Inflammatory macrophage treated with lipopolysaccharide for 1 hour (primary cell): ENCODE measurements around the gene TMEM175.
"Not testable (repeated sequence)": the region's sequence is repeated elsewhere in the genome, so short reads cannot be mapped to it uniquely, and the experiment has no call there.

Experiments used
- DNase-seq, 2 donors: peaks; one replicate each; pipeline ENCODE4 v3.0.0-alpha.2; 2020 to 2022

Gene TMEM175

DNA sequence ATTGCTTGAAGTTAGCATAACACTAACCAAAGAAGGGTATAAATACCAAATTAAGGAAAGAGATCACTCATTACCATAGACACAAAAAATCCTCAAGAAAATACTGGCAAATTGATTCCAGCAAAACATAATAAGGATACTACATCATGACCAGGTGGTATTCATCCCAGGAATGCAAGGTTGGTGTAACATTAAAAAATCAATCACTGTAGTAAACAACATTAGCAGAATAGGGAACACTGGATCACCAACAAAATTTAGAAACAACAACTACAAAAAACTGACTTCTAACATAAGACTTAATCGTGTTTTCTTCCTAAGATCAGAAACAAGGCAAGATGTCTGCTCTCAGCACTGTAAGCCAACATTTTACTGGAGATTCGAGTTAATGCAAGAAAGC lies 14.3 kb upstream of the TMEM175 start:
- DNase-seq: no peak

DNA sequence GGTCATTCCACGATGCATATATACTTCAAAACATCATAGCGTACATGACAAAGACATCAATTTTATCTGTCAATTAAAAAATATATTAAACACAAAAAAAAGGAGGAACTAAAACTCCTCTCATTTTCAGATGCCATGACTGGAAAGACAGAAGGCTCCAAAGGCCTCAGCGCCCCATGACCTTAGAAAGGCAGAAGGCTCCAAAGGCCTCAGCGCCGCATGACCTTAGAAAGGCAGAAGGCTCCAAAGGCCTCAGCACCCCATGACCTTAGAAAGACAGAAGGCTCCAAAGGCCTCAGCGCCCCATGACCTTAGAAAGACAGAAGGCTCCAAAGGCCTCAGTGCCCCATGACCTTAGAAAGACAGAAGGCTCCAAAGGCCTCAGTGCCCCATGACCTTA lies 13.7 kb upstream of the TMEM175 start:
- DNase-seq: not testable (repeated sequence)

DNA sequence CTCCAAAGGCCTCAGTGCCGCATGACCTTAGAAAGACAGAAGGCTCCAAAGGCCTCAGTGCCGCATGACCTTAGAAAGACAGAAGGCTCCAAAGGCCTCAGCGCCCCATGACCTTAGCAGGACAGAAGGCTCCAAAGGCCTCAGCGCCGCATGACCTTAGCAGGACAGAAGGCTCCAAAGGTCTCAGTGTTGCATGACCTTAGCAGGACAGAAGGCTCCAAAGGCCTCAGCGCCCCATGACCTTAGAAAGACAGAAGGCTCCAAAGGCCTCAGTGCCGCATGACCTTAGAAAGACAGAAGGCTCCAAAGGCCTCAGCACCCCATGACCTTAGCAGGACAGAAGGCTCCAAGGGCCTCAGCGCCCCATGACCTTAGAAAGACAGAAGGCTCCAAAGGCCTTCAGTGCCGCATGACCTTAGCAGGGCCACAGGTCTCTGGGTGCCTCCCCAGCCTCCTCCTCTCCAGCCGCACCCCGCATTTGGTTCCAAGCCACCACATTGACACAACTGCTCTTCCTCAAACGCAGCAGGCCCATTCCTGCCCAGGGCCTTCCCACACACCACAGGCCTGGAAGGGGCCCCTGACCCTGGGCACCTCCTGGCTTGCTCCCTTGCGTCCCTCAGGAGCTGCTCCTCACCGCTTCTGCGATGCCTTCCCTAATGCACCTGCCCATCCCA lies 13.1 kb upstream of the TMEM175 start:
- DNase-seq: peak in 1 of 2 donors; percentile 22

DNA sequence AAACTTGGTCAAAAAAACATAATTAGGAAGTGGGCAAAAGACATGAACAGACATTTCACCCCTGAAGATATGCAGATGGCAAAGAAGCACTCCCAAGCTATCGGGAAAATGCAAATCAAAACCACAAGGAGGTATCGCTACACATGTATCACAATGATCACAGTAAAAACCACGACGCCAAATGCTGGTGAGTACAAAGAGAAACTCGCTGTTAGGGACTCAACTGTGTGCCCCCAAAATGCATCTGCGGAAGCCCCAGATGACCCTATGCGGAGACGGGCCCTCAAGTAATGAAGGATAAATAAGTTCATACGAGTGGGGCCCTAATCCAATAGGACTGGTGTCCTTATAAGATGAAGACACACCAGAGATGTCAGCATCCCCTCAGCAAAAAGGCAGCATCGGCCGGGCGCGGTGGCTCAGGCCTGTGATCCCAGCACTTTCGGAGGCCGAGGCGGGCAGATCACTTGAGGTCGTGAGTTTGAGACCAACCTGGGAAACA lies 10.4 kb upstream of the TMEM175 start:
- no peak for DNase-seq

DNA sequence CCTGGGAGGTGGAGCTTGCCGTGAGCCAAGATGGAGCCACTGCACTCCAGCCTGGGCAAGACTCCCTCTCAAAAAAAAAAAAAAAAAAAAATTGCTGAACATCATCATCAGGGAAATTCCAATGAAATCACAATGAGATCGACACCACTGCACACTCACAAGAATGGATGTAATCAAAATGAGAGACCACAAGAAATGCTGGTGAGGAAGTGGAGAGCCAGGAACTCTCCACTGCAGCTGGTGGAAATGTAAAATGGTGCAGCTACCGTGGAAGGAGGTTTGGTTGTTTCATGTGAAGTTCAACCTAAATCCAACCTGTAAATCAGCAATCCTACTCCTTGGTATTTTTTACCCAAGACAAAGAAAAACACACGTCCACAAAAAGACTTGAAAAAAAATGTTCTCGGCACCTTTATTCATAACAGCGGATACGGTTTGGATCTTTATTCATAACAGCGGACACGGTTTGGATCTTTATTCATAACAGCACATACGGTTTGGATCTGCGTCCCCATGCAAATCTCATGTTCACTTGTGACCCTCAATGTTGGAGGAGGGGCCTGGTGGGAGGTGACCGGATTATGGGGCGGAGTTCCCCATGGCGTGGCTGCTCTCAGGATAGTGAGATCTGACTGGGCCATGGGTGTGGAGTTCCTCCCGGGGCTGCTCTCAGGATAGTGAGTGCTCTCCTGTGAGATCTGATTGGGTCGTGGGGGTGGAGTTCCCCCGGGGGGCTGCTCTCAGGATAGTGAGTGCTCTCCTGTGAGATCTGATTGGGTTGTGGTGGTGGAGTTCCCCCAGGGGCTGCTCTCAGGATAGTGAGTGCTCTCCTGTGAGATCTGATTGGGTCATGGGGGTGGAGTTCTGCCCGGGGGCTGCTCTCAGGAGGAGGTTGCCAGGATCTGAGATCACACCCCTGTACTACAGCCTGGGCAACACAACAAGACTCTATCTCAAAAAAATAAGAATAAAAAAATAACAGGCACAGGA lies 7.9 kb upstream of the TMEM175 start:
- DNase-seq: peak; percentile 74 to 87

DNA sequence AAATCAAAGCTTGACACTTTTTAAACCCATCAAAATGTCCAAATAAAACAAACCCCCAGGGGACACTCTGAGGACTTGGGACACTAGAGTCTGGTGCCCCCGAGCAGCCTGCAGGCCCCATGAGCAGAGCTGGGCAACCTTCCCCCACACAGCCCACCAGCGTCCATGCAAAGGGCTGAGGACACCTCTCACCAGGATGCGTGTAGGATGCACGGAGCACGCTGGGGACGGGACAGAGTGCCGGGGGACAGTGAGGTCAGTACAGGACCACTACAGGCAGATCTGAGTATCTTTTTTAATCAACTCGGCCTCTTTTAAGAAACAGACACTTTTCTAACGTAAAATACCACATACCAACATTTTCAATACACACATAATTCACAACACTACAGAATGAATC lies 7.1 kb upstream of the TMEM175 start:
- no peak for DNase-seq

DNA sequence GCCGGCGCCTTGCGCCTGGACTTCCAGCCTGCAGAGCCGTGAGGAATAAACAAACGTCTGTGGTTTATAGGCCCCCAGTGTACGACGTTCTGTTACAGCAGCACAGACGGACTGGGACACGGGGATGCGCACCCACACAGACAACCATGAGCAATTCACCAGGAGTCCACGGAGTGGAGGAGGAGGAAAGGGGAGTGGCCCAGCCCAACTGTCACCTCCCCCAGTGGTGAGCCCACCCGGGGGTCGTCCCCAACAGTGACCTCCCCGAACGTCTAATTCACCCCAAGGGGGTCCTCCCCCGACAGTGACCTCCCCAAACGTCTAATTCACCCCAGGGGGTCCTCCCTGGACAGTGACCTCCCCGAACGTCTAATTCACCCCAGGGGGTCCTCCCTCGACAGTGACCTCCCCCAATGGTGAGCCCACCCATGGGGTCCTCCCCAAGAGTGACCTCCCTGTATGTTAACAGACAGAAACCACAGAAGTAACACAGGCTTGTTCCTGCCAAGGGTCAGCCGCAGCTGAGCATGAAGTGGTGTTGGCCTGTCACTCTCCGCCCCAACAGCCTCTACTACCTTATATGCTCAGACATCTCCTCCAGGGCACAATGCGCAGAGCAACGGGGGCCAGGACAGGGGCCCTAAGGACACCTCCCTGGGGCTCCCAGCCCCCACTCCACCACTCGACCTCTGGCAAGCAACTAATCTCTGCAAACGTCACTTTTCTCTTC lies 6.3 kb upstream of the TMEM175 start:
- no peak for DNase-seq

DNA sequence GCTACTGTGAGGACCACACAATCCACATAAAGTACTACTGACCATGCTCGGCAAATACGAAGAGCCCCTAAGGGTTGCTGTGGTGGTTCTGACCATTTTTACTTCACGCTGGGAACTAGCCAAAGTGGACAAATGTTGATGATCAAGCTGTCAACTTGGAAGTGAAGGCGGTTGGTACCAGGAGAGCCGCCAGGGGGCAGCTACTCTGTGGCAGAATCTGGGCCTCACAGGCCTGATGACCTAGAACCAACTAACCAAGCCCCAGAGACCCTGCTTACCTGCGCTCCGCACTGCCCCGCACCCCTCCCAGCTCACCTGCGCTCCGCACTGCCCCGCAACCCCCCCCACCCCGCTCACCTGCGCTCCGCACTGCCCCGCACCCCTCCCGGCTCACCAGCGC lies 5.7 kb upstream of the TMEM175 start:
- no peak for DNase-seq

DNA sequence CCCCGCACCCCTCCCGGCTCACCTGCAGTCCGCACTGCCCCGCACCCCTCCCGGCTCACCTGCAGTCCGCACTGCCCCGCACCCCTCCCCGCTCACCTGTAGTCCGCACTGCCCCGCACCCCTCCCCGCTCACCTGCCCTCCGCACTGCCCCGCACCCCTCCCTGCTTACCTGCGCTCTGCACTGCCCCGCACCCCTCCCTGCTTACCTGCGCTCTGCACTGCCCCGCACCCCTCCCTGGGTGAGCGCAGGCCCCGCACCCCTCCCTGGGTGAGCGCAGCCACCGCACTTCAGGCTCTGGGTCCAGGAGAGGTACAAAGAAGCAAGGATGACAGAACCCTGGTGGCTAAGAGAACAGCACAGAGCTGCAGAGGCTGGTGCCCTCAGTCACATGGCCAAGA lies 4.7 kb upstream of the TMEM175 start:
- not testable (repeated sequence) for DNase-seq

DNA sequence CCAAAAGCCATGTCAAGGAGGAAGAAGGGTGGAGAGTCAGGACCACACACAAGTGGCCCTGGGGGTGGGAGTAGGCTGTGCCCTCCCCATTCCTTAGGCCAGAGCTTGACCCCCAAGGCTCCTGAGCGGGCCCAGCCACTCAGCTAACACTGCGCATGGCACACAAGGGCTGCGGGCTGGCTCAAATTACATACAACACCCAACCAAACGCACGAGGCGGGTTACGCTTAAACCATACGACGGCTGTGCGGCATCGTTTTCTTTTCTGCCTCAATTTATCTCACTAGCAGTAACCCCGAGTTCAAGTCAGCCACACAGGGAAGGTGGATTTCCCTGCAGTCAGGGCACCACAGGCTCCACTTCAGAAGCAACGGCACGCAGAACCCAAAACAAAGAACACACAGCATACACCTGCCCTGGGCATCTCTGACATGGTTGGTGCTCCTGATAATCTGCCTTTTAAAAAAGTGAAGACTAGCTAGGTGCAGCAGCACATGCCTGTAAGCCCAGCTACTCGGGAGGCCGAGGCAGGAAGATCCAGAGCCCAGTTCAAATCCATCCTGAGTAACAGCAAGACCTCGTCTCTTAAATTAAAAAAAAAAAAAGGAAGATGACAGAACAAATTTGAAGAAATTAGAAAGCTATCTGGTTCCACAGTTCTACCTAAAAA lies 3.0 kb upstream of the TMEM175 start:
- DNase-seq: no peak

DNA sequence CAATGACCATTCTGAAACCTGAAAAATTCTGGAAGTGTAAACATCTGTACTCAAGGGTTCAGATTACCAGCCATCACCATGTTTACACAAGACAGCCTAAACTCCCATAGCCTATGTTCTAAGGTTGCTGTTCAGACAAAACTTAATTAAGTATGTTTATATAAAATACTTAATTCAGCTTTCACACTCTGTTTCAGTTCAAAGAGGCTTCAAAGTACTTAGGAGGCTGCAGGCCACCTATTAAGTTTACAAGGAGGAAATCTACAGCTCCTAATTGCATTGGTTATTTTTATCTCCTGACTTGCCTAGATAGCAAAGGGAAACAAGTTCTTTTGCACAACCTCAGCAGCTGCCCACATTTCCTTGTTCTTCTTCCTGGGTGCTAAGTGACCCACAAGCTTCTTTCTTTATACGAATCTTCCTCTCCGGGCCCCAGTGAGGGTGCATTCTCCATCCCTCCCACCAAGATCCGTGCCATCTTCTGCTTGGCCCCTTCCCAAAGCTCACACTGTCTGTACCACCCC lies 2.2 kb upstream of the TMEM175 start:
- peak; percentile 64 to 73 for DNase-seq

DNA sequence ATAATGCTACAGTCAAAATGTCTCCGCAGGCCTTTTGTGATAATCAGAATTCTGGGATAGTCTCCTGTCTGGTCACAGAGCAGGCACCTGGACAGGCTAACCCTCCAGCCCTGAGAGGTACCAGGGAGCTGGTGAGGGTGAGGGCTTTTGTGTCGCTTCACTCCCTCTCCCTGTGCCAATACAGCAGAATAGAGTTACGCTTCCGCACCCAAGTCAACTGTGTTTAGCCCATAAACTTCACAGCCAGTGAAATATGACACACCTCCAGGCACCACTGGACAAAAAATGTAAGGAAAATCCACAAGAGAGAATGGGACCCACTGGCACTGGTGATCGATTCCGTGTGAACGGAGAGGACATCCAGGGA lies 1.4 kb upstream of the TMEM175 start:
- DNase-seq: no peak

DNA sequence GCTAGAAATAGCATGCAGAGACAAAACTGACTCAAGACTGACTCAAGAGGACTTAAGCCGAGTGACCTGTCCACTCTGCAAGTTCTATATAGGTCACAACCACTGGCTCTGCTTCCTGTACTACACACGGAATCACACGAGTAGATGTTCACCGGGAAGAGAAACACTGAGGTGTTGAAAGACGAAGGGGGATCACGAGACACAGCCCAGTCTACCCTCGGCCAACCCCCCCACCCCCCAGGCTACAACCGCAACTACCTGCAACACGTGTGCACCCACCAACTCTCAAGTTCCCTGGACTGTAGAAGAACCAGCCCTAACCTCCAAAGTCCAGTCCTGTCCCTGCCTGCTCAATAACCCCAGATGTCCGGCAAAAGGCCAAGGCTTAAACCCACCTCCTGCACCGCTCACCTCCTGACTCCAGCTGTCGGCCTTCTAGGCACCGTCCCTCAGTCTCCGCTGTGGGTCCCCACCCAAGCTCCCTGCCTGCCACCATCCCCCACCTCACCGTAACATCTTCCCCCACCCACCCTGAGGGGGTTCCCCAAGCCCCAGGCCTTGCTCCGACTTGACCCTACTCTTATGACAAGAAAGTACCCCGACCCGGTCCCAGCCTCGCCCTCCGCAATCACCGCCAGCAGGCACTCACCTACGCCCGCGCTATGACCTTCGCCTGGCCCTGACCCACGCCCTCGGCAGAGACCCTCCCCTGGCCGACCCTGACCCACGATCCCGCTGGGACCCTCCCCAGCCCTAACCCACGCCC lies 883 bp upstream of the TMEM175 start:
- DNase-seq: peak; percentile 22 to 43

DNA sequence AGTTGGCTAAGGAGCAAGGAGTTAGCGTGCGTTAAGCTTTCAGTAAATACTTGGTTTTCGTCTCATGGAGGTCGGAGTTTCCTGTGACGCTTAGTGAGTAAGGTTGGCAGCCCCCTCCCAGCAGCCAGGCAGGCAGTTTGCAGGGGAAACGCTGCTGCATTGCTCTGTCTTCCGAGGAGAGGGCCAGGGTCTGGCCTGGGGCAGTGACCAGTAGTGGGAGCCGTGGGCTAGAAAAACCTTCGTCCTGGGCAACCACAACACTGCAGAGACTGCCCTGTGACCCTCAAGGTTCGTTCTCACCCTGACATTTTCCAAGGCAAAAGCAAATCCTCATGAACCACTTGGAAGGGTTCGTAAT lies 432 bp downstream of the TMEM175 start:
- no peak for DNase-seq

DNA sequence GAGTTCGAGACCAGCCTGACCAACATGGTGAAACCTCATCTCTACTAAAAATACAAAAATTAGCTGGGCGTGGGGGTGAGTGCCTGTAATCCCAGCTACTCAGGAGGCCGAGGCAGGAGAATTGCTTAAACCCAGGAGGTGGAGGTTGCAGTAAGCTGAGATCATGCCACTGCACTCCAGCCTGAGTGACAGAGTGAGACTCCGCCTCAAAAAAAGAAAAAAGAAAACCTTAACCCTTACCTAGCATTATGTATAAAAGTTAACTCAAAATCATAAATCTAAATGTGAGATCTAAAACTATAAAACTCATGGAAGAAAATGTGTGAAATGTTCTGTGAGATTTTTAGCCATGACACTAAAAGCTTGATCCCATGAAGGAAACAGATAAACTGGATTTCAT lies 7.2 kb downstream of the TMEM175 start:
- not testable (repeated sequence) for DNase-seq

DNA sequence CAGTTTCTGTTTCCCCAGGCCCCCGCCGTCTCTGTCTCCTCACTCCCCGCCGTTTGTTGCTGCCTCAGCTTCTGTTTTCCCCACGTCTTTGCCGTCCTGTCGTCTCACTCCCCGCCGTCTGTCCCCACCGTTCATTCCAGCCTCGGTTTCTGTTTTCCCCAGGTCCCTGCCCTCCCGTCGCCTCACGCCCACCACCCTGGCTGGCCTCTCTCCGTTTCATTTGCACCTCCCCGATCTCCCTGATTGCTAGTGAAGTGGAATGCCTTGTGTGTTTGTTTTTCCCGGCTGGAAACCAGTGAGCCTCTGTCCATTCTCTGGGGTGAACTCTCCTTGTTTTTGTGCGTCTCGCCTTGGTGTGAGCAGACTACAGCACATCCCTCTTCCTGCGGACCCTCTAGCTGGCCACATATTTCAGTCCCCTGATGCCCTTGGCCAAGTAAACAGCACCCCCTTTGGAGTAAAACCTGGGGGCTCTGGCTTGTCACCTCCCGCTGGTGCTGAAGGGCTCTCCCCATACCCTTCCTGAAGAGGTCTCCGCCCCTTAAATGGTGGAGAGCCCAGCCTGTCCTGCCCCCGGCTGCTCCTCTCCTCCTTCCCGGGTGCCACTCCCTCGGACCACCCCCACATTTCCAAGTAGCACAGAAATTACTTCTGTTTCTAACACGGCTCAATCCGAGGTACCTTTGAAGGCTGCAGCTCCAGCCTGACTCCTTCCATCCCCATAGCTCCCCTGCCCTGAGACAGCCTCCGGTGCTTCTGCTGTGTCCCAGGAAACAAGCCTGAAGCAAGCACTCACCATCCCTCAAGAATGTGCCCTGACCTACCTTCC lies 13.2 kb downstream of the TMEM175 start:
- no peak for DNase-seq

DNA sequence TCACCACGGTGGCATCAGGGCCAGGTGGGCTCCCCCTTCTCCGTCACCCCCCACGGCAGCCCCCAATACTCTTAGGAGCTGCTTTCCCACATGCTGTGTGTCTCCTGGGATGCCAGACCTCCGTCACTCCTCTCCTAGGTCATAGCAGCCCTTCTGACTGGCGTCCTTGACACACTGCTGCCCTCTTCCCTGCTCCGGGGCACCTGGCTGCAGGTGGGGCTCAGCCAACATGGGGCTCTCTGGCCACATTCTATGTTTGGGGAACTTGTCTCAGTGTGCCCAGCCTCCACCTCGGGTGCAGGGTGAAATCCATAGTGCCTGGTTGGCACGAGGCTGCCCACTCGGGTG lies 13.8 kb downstream of the TMEM175 start:
- no peak for DNase-seq

DNA sequence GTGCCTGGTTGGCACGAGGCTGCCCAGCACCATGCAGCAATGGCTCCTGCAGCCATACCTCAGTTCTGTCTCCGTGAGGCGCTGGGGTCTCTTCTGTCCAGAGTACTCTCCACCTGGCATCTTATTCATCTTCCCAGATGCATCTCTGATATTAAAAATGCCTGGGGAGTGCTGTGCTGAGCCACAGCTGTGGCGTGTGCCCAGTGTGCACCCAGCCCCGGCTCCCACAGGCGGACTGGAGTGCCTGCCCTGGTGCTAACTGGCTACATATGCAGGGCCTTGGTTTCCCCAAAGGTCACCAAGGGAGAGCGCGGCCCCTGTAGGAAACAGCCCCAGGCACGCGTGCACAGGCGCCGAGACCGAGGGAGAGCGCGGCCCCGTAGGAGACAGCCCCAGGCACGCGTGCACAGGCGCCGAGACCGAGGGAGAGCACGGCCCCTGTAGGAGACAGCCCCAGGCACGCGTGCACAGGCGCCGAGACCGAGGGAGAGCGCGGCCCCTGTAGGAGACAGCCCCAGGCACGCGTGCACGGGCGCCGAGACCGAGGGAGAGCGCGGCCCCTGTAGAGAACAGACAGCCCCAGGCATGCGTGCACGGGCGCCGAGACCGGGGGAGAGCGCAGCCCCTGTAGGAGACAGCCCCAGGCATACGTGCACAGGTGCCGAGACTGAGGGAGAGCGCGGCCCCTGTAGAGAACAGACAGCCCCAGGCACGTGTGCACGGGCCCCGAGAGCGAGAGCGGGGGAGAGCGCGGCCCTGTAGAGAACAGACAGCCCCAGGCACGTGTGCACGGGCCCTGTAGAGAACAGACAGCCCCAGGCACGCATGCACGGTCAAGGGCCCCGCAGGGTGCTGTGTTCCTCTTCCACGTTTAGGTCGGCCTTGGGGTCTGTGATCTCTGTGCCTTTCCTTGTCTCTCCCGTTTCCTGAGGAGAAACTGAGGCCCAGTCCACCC lies 14.5 kb downstream of the TMEM175 start:
- no peak for DNase-seq

DNA sequence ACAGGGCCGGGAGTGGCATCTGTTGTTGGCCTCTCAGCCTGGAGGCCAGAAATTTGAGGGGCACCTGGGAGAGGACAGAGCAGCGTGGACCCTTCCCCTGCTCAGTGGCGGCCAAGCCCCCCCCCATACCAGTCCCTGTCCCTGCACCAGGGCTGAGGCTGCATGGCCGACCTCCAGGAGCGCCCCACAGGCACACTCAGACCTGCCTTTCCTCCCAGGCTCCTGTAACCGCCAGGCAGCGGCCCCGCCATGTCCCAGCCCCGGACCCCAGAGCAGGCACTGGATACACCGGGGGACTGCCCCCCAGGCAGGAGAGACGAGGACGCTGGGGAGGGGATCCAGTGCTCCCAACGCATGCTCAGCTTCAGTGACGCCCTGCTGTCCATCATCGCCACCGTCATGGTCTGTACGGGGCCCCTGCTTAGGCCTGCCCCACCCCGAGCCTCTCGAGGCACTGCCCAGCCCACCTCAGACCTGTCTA lies 15.3 kb downstream of the TMEM175 start:
- DNase-seq: no peak
